SIG-M5 treated with dmso at 0.1 percent for 504 hours (cell line): ENCODE data around the gene IL22RA1.

Experiments used
- DNase-seq: peaks from one replicate; lab custom pipeline; 2025; ENCODE audit not compliant: unreplicated experiment; lab: John Stamatoyannopoulos, UW

IL22RA1 gene

GRCh38 chr1:24077278-24077978 is 65.5 kb downstream of the IL22RA1 start:
- no peak for DNase-seq

- no peak for DNase-seq
These were observed 67.0 kb downstream of the IL22RA1 start for GRCh38 chr1:24075946-24076345.

DNA sequence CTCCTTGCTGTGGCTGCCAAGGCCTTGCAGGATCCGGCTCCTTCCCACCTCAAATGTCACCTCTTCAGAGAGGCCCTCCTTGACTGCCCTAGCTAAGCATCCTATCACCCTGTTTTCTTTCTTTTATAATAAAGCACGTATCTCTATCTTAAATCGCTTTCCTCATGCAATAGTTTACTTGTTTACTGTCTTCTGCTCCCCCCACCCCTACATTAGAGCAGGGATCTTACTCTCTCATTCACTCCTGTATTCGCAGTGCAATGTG is 67.4 kb downstream of the IL22RA1 start:
- no peak for DNase-seq

DNA sequence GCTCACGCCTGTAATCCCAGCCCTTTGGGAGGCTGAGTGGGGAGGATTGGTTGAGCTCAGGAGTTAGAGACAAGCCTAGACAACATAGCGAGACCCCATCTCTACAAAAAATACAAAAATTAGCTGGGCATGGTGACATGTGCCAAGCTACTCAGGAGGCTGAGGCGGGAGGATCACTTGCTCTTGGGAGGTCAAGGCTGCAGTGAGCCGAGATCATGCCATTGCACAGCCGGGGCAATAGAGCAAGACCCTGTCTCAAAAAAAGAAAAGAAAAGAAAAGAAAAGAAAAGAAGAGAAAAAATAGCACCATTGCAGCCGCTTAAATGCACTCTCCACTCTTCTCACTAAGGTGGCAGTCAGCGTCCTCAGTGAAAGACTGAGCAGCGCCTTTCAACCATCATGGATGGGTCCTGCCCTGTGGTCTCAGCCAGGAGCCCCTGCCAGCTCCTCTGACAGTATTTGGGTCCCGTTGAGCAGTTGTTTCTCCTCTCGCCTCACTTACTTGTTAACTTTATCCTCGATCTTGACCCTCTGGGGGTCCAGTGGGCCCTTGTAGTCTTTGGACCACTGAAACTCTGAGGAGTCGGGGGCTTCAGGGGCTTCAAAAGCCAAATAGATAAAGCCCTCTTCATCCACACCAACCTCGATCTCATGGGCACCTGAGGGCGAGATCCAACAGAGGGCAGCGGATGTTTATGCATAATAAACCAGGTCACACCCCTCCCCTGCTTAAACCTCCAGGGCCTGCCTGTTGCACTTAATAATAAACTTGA is 67.9 kb downstream of the IL22RA1 start:
- DNase-seq, result no peak

DNA sequence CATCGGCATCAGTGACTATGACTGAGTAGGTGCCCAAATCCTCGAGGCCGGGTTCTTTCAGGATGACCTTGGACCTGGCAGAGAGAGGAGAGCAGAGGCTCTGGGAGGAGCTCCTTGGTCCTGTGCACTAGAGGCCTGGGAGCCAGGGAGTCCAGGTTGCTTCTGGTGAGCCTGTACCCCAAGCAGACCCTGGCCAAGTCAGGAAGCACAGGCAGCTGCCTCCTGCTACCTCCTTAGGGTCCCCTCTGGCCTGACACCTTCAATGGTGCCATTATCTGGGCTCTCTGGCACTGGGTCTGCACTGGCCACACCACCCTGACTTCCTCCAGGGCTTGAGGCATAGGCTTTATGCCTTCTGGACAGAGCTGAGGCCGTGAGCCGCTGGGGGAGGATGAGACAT is 68.7 kb downstream of the IL22RA1 start:
- DNase-seq, result no peak

GRCh38 chr1:24071941-24072340 is 71.0 kb downstream of the IL22RA1 start:
- no peak for DNase-seq

- DNase-seq, result peak; percentile 64
These were observed 72.0 kb downstream of the IL22RA1 start for GRCh38 chr1:24070821-24071393.

DNA sequence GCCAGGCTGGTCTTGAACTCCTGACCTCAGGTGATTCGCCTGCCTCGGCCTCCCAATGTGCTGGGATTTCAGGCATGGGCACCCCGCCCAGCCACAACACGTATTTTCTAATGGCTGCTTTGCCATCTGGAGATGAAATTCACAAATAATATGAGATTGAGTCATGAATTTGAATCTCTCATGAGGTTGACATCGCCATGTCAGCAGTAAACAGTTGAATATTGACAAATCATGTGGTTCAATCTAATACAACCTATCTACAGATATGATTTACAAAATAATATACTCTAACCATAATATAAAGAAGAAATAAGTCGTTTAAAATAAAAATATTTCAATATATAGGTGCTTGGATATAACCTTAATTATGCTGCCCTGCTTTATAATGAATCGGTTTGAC is 73.1 kb downstream of the IL22RA1 start:
- DNase-seq, result no peak
